Naive thymus-derived CD8-positive, alpha-beta T cell (primary cell): ENCODE measurements around the gene CHST11. TPM values are rescaled to one million over a fixed set of nuclear protein-coding genes. Genes with fewer than 3 reads are reported as not detected.
A peak's percentile ranks its signal among the peaks of the same experiment; 100 is the strongest.

Experiments
- ATAC-seq, 2 donors: fragments of 150-1000 bp; cut with Tn5 transposase in 1 of 2; sonication (Bioruptor Pico), chemical (Tn5 transposase) in 1 of 2; 1 replicate in 1 of 2; 2 replicates in 1 of 2; pipeline ENCODE4 v1.10.0; 2021; ENCODE audit warnings: mild to moderate bottlenecking in 2 of 2, moderate library complexity in 2 of 2
- POLR2A ChIA-PET: fragments of 350-600 bp; sonication (Branson Sonifier 250); formaldehyde crosslinking; loops from one replicate; lab custom pipeline; 2021; ENCODE audit warnings: antibody characterized with exemption; lab: Charles Lee
- DNase-seq, 10 donors: peaks; one replicate each; pipeline versions ENCODE4 v3.0.0 to v3.0.0-alpha.2; 2020 to 2022
- H3K27ac Mint-ChIP-seq, 10 donors: one replicate each; pipeline ENCODE4 v1.8.0; 2020 to 2022; ENCODE audit warnings: mild to moderate bottlenecking in 10 of 10, mixed read lengths in 10 of 10, moderate library complexity in 4 of 10, inconsistent platforms in 1 of 10
- H3K27me3 Mint-ChIP-seq, 5 donors: one replicate each; pipeline ENCODE4 v1.8.0; 2021 to 2022; ENCODE audit warnings: mixed read lengths in 5 of 5
- H3K36me3 Mint-ChIP-seq, 3 donors: one replicate each; pipeline ENCODE4 v1.8.0; 2020 to 2022; ENCODE audit warnings: mixed read lengths in 3 of 3, mild to moderate bottlenecking in 2 of 3, inconsistent platforms in 1 of 3
- H3K4me1 Mint-ChIP-seq, 4 donors: one replicate each; pipeline ENCODE4 v1.8.0; 2021 to 2022; ENCODE audit warnings: mixed read lengths in 4 of 4
- H3K4me3 Mint-ChIP-seq, 10 donors: one replicate each; pipeline ENCODE4 v1.8.0; 2020 to 2022; ENCODE audit warnings: mild to moderate bottlenecking in 10 of 10, mixed read lengths in 10 of 10, moderate library complexity in 6 of 10, inconsistent platforms in 1 of 10
- H3K9me3 Mint-ChIP-seq, 9 donors: one replicate each; pipeline ENCODE4 v1.8.0; 2020 to 2022; ENCODE audit warnings: mixed read lengths in 9 of 9, mild to moderate bottlenecking in 3 of 9, inconsistent platforms in 1 of 9, moderate library complexity in 1 of 9
- polyA plus RNA-seq, 3 donors: library from polyadenylated mRNA; unstranded; fragments of 300-500 nt; fragmentation: Illumina TruSeq; gene quantifications; one replicate each; pipeline ENCODE4 v1.2.3, GENCODE V29; 2021
- total RNA-seq, 8 experiments: library from RNA in 2 of 8; stranded (reverse) in 2 of 8; gene quantifications; one replicate each; pipeline ENCODE4 v1.2.3 and lab custom pipeline; 2021 to 2026

The CHST11 gene
- total and polyA plus RNA-seq, 5 experiments from 2014 or later: 23.1 to 35.6 (median 26.8) TPM

DNA sequence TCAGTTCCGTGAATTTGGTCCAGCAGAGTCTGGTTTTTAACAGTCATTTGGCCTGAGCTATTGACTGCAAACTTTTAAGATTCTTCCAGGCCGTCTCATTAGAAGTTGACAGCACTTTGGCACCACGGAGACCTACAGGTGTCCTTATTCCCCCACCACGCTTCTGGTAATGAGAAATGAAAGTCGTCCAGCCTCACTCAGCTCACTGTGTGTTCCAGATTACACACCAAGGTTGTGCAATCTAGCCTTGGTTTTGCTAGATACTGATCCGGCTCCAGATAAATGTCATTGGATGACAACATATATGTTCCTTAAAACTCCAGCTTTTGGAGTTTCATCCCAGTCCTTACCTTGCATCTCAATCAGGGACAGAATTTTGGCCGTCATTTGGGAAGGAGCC, 210.4 kb downstream of the CHST11 start:
- Mint-ChIP-seq H3K36me3 (peaks cover 0 to 4% (median 0%) of the 10 kb centered on the region in 3 donors), H3K27me3 (no peaks in the 10 kb centered on the region), H3K4me3 (no peak overlapping the region), H3K4me1 (peaks cover 30 to 64% (median 40%) of the 10 kb centered on the region in 4 donors), H3K27ac (no peak overlapping the region), H3K9me3 (no peaks in the 10 kb centered on the region)
- POLR2A ChIA-PET: no interaction called here
- ATAC-seq: no peak
- DNase-seq: no peak

DNA sequence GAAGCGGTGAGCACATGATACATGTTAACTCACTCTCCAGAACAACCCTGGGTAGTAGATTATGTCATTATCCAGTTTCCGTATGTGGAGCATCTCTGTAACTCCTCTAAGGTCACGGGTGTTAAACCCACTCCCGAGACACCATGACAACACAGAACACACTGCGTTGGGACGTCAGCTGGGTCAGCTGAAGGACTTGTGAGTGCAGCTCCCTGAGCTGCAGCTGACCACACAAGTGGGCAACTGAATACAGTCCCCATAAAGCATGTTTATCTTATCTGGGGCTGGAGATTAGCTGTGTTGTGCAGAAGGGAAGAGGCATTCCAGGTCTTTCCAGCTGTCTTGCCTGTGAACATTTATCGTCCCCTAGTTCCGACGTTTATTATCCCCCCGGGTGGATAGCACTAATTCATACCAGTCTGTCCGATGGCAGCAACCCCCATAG, 211.5 kb downstream of the CHST11 start:
- H3K4me3 Mint-ChIP-seq: no peak overlapping the region
- peaks cover 30 to 72% (median 40%) of the 10 kb centered on the region in 4 donors for H3K4me1 Mint-ChIP-seq
- ATAC-seq: no peak
- POLR2A ChIA-PET: no interaction called here
- peaks cover 0 to 2% (median 0%) of the 10 kb centered on the region in 3 donors for H3K36me3 Mint-ChIP-seq
- DNase-seq: no peak
- no peak overlapping the region for H3K27ac Mint-ChIP-seq
- H3K9me3 Mint-ChIP-seq: no peaks in the 10 kb centered on the region
- H3K27me3 Mint-ChIP-seq: no peaks in the 10 kb centered on the region

DNA sequence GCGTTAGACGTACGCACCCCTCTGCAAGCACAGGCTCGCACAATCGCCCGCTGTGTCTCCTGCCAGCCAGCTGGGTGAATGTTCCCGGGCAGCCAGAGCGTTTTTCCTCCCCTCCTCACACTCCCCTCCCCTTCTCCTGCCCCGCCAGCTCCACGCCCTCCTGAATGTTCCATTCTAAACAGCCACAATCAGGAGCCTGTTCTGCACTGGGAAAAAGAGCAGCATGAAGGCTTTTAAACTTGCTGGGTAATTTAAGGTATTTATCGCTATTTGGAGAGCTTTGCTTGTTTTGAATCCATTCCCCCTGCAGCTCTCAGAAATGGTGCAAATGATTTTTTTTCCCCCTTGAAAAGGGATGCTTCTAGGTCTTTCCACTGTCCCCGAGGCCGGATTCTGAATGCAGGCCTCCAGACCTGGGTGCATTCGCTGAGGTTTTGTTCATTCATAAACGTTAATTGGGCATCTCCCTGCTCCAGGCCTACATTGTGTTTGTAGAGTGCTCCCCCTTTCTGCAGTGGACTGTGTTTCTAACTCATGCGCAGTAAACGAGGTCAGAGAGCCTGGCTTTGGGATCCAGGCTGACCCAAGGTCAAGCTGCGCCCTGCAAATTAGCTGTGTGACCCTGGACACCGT, 212.5 kb downstream of the CHST11 start:
- Mint-ChIP-seq H3K4me1 (peaks cover 30 to 72% (median 40%) of the 10 kb centered on the region in 4 donors), H3K9me3 (no peaks in the 10 kb centered on the region), H3K27me3 (no peaks in the 10 kb centered on the region), H3K36me3 (no peaks in the 10 kb centered on the region), H3K4me3 (no peak overlapping the region), H3K27ac (peak overlapping the region in 3 of 10 donors; percentile 42 to 87 (median 43))
- DNase-seq (no peak), ATAC-seq (no peak)
- POLR2A ChIA-PET: interaction anchor here (0.6 kb wide), 1 partner anchor 457 kb away, joined by 4 read pairs; no protein-coding TSS in a partner anchor

DNA sequence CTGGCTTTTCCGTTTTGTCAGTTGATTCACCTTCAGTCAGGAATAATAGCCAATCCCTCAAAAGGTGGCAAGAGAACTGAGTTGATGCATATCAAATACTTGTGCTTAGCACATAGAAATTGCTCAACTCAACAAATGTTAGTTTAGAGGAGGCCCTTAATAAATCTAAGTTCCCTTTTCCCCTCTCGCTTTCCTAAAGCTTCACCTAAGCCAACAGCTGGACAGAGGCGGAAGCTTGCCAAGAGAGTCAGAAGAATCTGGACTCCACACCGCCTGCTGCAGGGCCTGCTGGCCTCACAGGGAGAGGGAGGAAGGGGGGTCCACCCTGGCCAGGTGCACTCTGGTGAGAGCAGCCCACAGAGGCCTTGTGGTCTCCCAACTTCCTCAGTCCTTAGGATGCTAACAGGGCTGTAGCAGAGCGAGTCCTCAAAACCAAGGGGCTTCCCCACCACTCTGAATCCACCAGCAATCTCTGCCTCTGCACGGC, 213.1 kb downstream of the CHST11 start:
- POLR2A ChIA-PET: interaction anchor here (0.6 kb wide), 1 partner anchor 458 kb away, joined by 4 read pairs; no protein-coding TSS in a partner anchor
- DNase-seq (peak in 1 of 10 donors; percentile 17), ATAC-seq (peak; percentile 69 to 86)
- peak overlapping the region in 3 of 10 donors; percentile 76 to 87 (median 80) for H3K27ac Mint-ChIP-seq
- H3K4me1 Mint-ChIP-seq: peaks cover 30 to 67% (median 40%) of the 10 kb centered on the region in 4 donors
- no peaks in the 10 kb centered on the region for H3K27me3 Mint-ChIP-seq
- peak overlapping the region in 6 of 10 donors; percentile 7 to 50 (median 21) for H3K4me3 Mint-ChIP-seq
- H3K36me3 Mint-ChIP-seq: no peaks in the 10 kb centered on the region
- H3K9me3 Mint-ChIP-seq: no peaks in the 10 kb centered on the region

DNA sequence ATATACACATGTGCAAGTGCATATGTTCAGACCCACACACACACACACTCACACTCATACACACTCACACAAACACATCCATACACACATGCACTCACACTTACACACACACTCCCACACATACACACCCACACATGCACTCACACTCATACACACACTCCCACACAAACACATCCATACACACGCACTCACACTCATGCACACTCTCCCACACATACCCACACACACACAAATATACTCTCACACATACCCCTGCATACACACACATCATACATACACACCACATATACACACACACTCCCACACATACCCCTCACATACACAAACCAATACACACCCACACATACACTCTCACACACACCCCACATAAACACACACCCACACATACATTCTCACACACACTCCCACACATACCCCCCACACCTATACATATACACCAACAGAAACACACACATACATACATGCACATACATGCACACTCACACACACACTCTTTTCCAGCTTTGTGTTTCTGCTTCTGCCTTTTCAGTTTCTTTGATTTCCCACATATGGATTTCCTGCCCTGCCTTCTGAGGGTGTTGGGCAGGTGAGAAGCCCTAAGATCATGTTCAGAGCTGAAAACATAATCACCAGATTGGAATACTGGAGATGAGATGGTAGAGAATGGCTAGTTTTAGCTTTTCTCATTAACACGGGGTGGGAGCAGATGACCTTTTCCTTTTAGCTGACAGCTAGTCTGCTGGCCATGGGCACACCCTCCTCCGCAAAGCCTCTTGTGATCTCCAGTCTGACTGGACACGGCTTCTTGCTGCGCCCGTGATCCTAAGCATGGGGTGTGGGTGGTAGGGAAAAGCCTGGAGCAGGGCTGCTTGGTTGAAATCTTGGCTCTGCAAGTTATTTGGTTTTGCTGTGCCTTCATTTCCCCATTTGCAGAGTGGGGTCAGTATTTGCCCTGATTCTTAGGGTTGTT, 214.0 kb downstream of the CHST11 start:
- Mint-ChIP-seq H3K4me3 (peak overlapping the region in 9 of 10 donors; percentile 12 to 50 (median 42)), H3K36me3 (no peaks in the 10 kb centered on the region), H3K9me3 (no peaks in the 10 kb centered on the region), H3K27me3 (no peaks in the 10 kb centered on the region), H3K4me1 (peaks cover 27 to 63% (median 39%) of the 10 kb centered on the region in 4 donors), H3K27ac (peak overlapping the region in 6 of 10 donors; percentile 4 to 87 (median 61))
- POLR2A ChIA-PET: interaction anchor here (0.8 kb wide), 1 partner anchor 17 kb away, joined by 3 read pairs; no protein-coding TSS in a partner anchor
- no peak for DNase-seq
- ATAC-seq: no peak

DNA sequence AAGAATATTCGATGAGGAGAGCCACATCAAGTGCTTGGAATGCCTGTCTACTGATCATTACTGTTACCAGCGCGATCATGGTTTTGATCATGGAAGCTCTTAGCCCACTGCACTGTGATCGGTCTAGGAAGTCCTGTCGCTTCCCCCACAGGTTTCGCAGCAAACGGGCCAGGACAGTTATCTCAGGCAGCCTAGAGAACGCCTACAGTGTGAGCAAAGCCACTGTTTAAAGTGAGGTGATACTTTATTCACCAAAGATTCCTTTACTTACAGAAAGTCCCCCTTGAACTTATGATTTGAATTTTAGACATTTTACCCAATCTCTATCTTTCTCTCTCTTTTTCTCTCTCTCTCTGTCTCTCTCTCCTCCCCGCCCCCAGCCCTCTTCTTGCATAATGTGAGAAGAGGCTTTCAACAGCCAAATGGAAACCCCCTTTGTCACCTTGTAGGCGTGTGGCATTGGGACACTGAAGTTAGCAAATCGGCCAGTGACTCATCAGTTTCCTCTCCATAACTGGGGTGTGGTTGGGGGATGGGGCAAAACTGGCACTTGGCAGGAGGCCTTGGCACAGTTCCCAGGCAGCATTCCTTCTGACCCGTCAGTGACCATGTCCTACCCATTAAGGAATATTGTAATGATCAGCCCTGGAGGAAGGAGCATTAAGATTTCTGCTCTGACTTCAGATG, 214.8 kb downstream of the CHST11 start:
- Mint-ChIP-seq H3K36me3 (no peaks in the 10 kb centered on the region), H3K4me1 (peaks cover 27 to 61% (median 39%) of the 10 kb centered on the region in 4 donors), H3K9me3 (no peaks in the 10 kb centered on the region), H3K27me3 (no peaks in the 10 kb centered on the region), H3K27ac (peak overlapping the region in 7 of 10 donors; percentile 26 to 88 (median 58)), H3K4me3 (peak overlapping the region in 9 of 10 donors; percentile 12 to 73 (median 44))
- ATAC-seq (peak; percentile 59 to 66), DNase-seq (peak in 4 of 10 donors; percentile 15 to 65 (median 38))
- POLR2A ChIA-PET: no interaction called here

DNA sequence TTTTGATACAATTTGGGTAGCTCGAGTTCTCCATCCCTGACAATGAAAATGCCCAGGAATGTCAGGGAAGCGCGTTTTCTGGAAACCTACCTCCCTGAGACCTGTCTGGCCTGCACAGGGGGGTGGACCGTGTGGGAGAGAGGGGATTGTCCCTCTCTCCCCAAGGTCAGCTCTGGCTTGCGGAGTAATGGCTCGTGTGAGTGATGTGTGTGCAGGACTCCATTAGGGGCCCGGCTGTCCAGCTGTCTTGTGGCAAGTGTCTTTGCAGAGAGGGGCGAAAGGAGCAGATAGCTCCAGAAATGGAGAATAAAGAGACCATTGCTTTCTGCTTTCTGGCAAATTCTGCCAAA, 215.3 kb downstream of the CHST11 start:
- no peaks in the 10 kb centered on the region for H3K27me3 Mint-ChIP-seq
- ATAC-seq (no peak), DNase-seq (no peak)
- POLR2A ChIA-PET: no interaction called here
- H3K4me3 Mint-ChIP-seq: no peak overlapping the region
- H3K36me3 Mint-ChIP-seq: no peaks in the 10 kb centered on the region
- no peaks in the 10 kb centered on the region for H3K9me3 Mint-ChIP-seq
- peaks cover 30 to 65% (median 39%) of the 10 kb centered on the region in 4 donors for H3K4me1 Mint-ChIP-seq
- H3K27ac Mint-ChIP-seq: peak overlapping the region in 3 of 10 donors; percentile 41 to 87 (median 76)

DNA sequence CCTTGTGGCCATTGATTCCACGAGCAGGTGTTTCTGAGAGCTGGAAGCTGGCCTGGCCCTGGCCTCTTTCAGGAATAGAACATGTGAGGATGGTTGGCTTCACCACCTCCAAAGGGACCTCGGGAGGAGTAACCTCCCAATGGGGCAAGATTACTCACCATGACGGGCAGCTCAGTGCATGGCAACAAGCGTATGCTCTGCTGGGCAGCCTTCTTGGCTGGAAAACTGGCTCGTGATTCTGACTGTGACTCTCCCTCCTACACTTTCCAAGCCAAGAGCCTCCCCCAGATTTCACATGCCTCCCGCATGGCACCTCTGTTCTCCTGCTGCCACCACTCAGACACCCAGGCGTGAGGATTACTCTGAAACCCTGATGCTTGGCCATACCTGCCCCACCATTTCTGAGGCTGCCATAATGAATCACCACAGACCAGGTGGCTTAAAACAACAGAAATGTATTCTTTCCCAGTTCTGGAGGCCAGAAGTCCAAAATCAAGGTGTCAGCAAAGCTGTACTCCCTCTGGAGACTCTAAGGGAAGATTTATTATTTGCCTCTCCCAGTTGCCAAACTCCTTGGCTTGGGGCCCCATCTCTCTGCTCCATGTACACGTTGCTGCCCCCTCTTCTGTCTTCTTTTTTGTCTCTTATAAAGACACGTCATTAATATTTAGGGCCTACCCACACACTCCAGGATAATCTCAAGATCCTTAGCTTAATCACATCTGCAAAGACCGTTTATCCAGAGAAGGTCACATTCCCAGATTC, 215.9 kb downstream of the CHST11 start:
- POLR2A ChIA-PET: no interaction called here
- DNase-seq (no peak), ATAC-seq (no peak)
- H3K27me3 Mint-ChIP-seq: no peaks in the 10 kb centered on the region
- H3K4me3 Mint-ChIP-seq: peak overlapping the region in 2 of 10 donors; percentile 8 to 68
- no peaks in the 10 kb centered on the region for H3K36me3 Mint-ChIP-seq
- no peaks in the 10 kb centered on the region for H3K9me3 Mint-ChIP-seq
- peaks cover 31 to 65% (median 39%) of the 10 kb centered on the region in 4 donors for H3K4me1 Mint-ChIP-seq
- H3K27ac Mint-ChIP-seq: peak overlapping the region in 2 of 10 donors; percentile 25 to 61

DNA sequence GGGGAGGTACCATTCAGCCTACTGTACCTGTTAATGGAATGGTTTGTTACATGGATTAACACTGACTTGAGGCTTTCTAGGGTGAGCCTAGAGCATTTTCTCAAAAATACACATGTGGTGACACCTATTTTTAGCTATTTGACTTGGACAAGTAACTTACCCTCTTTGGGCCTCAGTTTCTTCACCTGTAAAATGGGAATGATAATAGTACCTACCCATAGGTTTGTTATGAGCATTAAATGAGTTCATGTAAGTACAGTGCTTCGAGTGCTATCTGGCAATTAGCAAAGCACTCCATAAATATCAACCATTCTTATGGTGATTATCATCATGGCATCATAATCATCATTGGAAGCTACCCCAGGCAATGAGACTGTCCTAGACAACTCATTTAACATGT, 216.5 kb downstream of the CHST11 start:
- ATAC-seq (no peak), DNase-seq (no peak)
- Mint-ChIP-seq H3K36me3 (no peaks in the 10 kb centered on the region), H3K9me3 (no peaks in the 10 kb centered on the region), H3K27ac (peak overlapping the region in 2 of 10 donors; percentile 25 to 61), H3K27me3 (no peaks in the 10 kb centered on the region), H3K4me1 (peaks cover 29 to 65% (median 39%) of the 10 kb centered on the region in 4 donors), H3K4me3 (peak overlapping the region in 1 of 10 donors; percentile 8)
- POLR2A ChIA-PET: no interaction called here

DNA sequence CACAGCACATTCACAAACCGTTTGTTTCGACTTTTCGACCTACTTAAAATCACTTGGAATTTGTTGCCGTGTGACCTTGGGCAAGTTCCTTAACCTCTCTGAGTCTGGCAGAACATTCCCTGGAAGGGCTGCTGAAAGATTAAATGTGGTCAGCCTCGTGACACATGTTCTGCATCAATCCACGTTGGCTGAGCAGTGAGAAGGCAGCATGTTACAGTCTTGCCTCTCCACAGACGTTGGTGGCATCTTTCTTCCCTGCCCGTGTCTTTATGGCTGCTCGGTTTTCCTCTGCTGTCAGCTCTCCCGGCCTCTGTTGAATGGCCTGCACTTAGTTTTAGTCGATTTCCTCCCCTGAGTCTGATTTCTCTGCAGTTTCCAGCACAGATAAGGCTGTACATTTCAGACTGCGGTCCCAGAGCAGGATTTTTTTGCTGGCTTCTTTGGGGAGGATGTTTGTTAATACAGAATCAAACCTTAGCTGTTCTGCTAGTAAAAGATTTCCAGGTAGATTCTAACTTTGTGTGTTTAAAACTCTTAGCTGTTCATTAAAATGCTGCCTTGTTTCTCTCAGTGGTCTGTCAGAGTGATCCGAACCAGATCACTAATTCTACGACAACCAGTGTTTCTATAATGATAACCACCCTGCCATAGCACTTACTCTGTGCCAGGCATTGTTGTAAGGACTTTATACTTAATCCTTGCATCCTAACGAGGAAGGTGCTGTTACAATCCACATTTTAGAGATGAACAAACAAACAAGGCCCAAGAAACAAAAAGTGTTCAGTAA, 217.1 kb downstream of the CHST11 start:
- Mint-ChIP-seq H3K9me3 (no peaks in the 10 kb centered on the region), H3K36me3 (no peaks in the 10 kb centered on the region), H3K4me3 (no peak overlapping the region), H3K27ac (no peak overlapping the region), H3K27me3 (no peaks in the 10 kb centered on the region), H3K4me1 (peaks cover 29 to 64% (median 37%) of the 10 kb centered on the region in 4 donors)
- DNase-seq (no peak), ATAC-seq (no peak)
- POLR2A ChIA-PET: no interaction called here

DNA sequence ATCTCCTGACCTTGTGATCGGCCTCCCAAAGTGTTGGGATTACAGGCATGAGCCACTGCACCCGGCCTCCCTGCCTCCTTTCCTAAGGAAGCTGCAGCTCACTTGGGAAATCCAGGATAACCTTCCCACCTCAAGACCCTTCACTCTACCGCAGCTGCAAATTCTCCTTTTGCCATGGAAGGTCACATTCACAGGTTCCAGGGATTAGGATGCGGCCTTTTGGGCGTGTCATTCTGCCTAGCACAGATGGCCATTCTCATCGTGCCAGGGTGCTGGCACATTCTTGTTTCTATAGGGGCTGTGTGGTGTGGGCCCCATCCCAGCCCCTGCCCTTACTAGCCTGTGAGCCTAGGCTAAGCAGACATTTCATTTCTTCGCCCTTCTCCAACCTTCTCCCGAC, 219.9 kb downstream of the CHST11 start:
- H3K27ac Mint-ChIP-seq: peak overlapping the region in 1 of 10 donors; percentile 66
- POLR2A ChIA-PET: no interaction called here
- DNase-seq (no peak), ATAC-seq (no peak)
- H3K27me3 Mint-ChIP-seq: no peaks in the 10 kb centered on the region
- no peaks in the 10 kb centered on the region for H3K9me3 Mint-ChIP-seq
- H3K4me1 Mint-ChIP-seq: peaks cover 20 to 62% (median 25%) of the 10 kb centered on the region in 4 donors
- H3K4me3 Mint-ChIP-seq: no peak overlapping the region
- H3K36me3 Mint-ChIP-seq: no peaks in the 10 kb centered on the region
